GM12875 (cell line): ENCODE measurements around the gene CORO6.

Experiments
- H3K4me3 ChIP-seq: one replicate; pipeline ENCODE4 v1.5.1; 2011; ENCODE audit warnings: low read depth, low read length, control low read depth
- CTCF ChIP-seq: IDR thresholded peaks from 2 replicates; pipeline ENCODE4 v1.5.1; 2011; ENCODE audit warnings: low read depth, mild to moderate bottlenecking, control low read depth, inconsistent platforms, low read length, moderate library complexity, borderline replicate concordance; ENCODE audit not compliant: insufficient read depth

Gene CORO6

GRCh38 chr17:29581583-29582253 lies 41.0 kb downstream of the CORO6 start:
- no peak for TF ChIP-seq CTCF
- H3K4me3 ChIP-seq = no peak overlapping the region

GRCh38 chr17:29579866-29580771 lies 42.6 kb downstream of the CORO6 start:
- TF ChIP-seq CTCF = peak; percentile 89
- H3K4me3 ChIP-seq = no peak overlapping the region

- no peak for TF ChIP-seq CTCF
- no peak overlapping the region for H3K4me3 ChIP-seq
Measured at GRCh38 chr17:29578626-29579485, 43.9 kb downstream of the CORO6 start.

- TF ChIP-seq CTCF = no peak
- H3K4me3 ChIP-seq = no peak overlapping the region
Measured at GRCh38 chr17:29577385-29578211, 45.1 kb downstream of the CORO6 start.

- no peak overlapping the region for H3K4me3 ChIP-seq
- TF ChIP-seq CTCF = no peak
Measured at GRCh38 chr17:29577001-29577370, 45.7 kb downstream of the CORO6 start.

GRCh38 chr17:29576214-29577000 lies 46.3 kb downstream of the CORO6 start:
- H3K4me3 ChIP-seq = no peak overlapping the region
- TF ChIP-seq CTCF = no peak
